ENCODE measurements around the gene LYRM1. TPM values are rescaled to one million over a fixed set of nuclear protein-coding genes. Genes with fewer than 3 reads are reported as not detected.

LYRM1 gene
- total and polyA plus RNA-seq, 8 donors = 28.0 to 36.3 (median 29.6) TPM

GRCh38 chr16:20866801-20867200 is 33.8 kb upstream of the LYRM1 start:
- H3K27me3 ChIP-seq = no peaks in the 10 kb centered on the region
- H3K9me3 ChIP-seq = no peaks in the 10 kb centered on the region
- peaks cover 54 to 62% of the 10 kb centered on the region in 2 donors for H3K4me1 ChIP-seq
- H3K4me3 ChIP-seq = no peak overlapping the region
- TF ChIP-seq CTCF (IDR thresholded peaks at IDR 0.05) = no peak
- H3K27ac ChIP-seq = peak overlapping the region in 1 of 2 donors; percentile 53
- peaks cover 0 to 9% of the 10 kb centered on the region in 2 donors for H3K36me3 ChIP-seq
- intact Hi-C loops (cut with DNase I) = no loop called here
- ATAC-seq = no peak
- DNase-seq = no peak

GRCh38 chr16:20867585-20867984 is 33.0 kb upstream of the LYRM1 start:
- H3K9me3 ChIP-seq = no peaks in the 10 kb centered on the region
- DNase-seq (no peak), ATAC-seq (no peak)
- no peak overlapping the region for H3K4me3 ChIP-seq
- intact Hi-C loops (cut with DNase I) = no loop called here
- peaks cover 57 to 68% of the 10 kb centered on the region in 2 donors for H3K4me1 ChIP-seq
- H3K27ac ChIP-seq = peak overlapping the region in 1 of 2 donors; percentile 7
- H3K27me3 ChIP-seq = no peaks in the 10 kb centered on the region
- peaks cover 0 to under 1% of the 10 kb centered on the region in 2 donors for H3K36me3 ChIP-seq
- no peak for TF ChIP-seq CTCF (IDR thresholded peaks at IDR 0.05)

DNA sequence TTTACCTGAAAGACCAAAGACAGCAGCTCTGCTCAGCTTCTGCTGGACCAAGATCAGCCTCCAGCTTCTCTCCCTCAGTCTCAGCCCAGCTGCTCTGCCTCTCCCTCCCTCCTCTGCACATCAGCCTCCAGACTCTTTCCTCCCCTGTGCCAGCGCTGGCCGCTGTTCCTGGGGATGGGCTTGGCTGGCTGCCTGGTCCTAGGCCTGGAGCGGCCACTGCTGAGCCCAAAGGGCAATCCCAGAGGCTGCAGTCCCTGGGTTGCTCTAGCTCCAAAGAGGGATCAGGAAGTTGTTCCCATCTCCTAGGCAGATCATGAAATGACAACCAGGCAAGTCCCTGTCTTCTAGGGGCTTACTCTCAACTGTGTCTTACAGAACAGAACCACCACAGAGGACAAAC is 31.7 kb upstream of the LYRM1 start:
- peak; percentile 91 for ATAC-seq
- no peaks in the 10 kb centered on the region for H3K9me3 ChIP-seq
- H3K27ac ChIP-seq = peak overlapping the region in 1 of 2 donors; percentile 30
- DNase-seq = peak; percentile 42 to 89 (median 82)
- H3K27me3 ChIP-seq = no peaks in the 10 kb centered on the region
- no peak overlapping the region for H3K4me3 ChIP-seq
- intact Hi-C loops (cut with DNase I) = no loop called here
- no peaks in the 10 kb centered on the region for H3K36me3 ChIP-seq
- no peak for TF ChIP-seq CTCF (IDR thresholded peaks at IDR 0.05)
- H3K4me1 ChIP-seq = peaks cover 63 to 80% of the 10 kb centered on the region in 2 donors

DNA sequence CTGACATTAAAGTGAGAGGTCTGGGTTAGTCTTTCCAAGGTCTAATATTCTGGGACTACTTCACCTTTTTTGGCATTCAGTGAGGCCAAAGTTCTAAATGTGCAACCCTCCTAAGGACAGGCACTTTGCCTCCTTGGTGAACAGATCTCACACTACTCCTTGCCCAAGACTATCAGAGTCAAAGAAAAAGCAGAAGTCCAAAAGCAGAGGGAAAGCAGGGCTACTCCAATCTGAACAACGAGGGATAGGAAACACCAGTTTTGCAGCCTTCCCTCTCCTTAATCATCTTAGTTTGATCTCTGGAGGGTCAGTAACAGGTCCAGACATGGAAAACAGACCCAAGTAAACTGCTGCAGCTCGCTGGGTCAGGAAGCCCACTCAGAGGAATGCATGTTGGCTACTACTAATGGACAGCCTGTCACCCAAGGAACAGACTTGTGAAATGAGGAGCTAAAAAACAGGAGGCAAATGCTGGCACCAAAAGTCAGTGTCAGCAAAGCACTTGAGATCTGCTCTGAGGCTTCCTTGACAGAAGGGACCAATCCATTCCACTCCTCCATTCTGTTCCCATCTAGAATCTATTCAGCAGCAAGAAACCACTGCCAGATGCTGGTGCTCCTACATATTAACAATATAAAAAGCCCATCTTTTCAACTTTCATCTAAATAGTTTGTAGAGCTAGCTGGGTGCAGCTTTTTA is 30.3 kb upstream of the LYRM1 start:
- H3K4me3 ChIP-seq = no peak overlapping the region
- H3K27ac ChIP-seq = peak overlapping the region; percentile 42 to 50
- H3K4me1 ChIP-seq = peaks cover 59 to 90% of the 10 kb centered on the region in 2 donors
- intact Hi-C loops (cut with DNase I) = no loop called here
- no peak for TF ChIP-seq CTCF (IDR thresholded peaks at IDR 0.05)
- H3K27me3 ChIP-seq = no peaks in the 10 kb centered on the region
- no peaks in the 10 kb centered on the region for H3K36me3 ChIP-seq
- no peaks in the 10 kb centered on the region for H3K9me3 ChIP-seq
- DNase-seq (peak in 1 of 4 donors; percentile 45), ATAC-seq (no peak)

- H3K27ac ChIP-seq = peak overlapping the region in 1 of 2 donors; percentile 50
- H3K27me3 ChIP-seq = no peaks in the 10 kb centered on the region
- peaks cover 49 to 85% of the 10 kb centered on the region in 2 donors for H3K4me1 ChIP-seq
- TF ChIP-seq CTCF (IDR thresholded peaks at IDR 0.05) = no peak
- DNase-seq (no peak), ATAC-seq (no peak)
- no peaks in the 10 kb centered on the region for H3K9me3 ChIP-seq
- H3K36me3 ChIP-seq = no peaks in the 10 kb centered on the region
- intact Hi-C loops (cut with DNase I) = no loop called here
- H3K4me3 ChIP-seq = no peak overlapping the region
Observed at GRCh38 chr16:20871258-20871657, 29.3 kb upstream of the LYRM1 start.
